Stimulated activated CD4-positive, alpha-beta T cell treated with anti-CD3 and anti-CD28 coated beads, TNF-alpha, amount 100 ng/mL, for 24 hours (primary cell): ENCODE data around the gene TMEM106C.
"Not testable (repeated sequence)": the region's sequence is repeated elsewhere in the genome, so short reads cannot be mapped to it uniquely, and the experiment has no call there.

Experiments used
- DNase-seq, 3 experiments: peaks; one replicate each; pipeline ENCODE4 v3.0.0-alpha.2; 2020; ENCODE audit warnings: low read depth in 3 of 3

The TMEM106C gene

GRCh38 chr12:47949441-47950341, 13.7 kb upstream of the TMEM106C start:
- peak in 1 of 3 experiments; percentile 55 for DNase-seq

- no peak for DNase-seq
These were observed 12.4 kb upstream of the TMEM106C start for GRCh38 chr12:47950856-47951468.

GRCh38 chr12:47954058-47954457, 9.3 kb upstream of the TMEM106C start:
- no peak for DNase-seq

- DNase-seq, result no peak
These were observed 8.8 kb upstream of the TMEM106C start for GRCh38 chr12:47954467-47955045.

- no peak for DNase-seq
These were observed 8.3 kb upstream of the TMEM106C start for GRCh38 chr12:47955059-47955458.

- not testable (repeated sequence) for DNase-seq
These were observed 5.7 kb upstream of the TMEM106C start for GRCh38 chr12:47957671-47958070.

- DNase-seq, result no peak
These were observed 1.2 kb upstream of the TMEM106C start for GRCh38 chr12:47962198-47962597.

GRCh38 chr12:47964106-47964728, 821 bp downstream of the TMEM106C start:
- no peak for DNase-seq

- DNase-seq, result no peak
These were observed 2.2 kb downstream of the TMEM106C start for GRCh38 chr12:47965581-47965980.

- no peak for DNase-seq
These were observed 4.3 kb downstream of the TMEM106C start for GRCh38 chr12:47967461-47968321.

- DNase-seq, result no peak
These were observed 6.4 kb downstream of the TMEM106C start for GRCh38 chr12:47969845-47970244.

- DNase-seq, result no peak
These were observed 7.4 kb downstream of the TMEM106C start for GRCh38 chr12:47970843-47971242.

- no peak for DNase-seq
These were observed 9.5 kb downstream of the TMEM106C start for GRCh38 chr12:47972895-47973294.

GRCh38 chr12:47973870-47974269, 10.5 kb downstream of the TMEM106C start:
- DNase-seq, result no peak

GRCh38 chr12:47975036-47975620, 11.7 kb downstream of the TMEM106C start:
- no peak for DNase-seq

GRCh38 chr12:47975816-47976215, 12.4 kb downstream of the TMEM106C start:
- no peak for DNase-seq

GRCh38 chr12:47977046-47977771, 13.8 kb downstream of the TMEM106C start:
- no peak for DNase-seq

GRCh38 chr12:47977772-47978597, 14.6 kb downstream of the TMEM106C start:
- no peak for DNase-seq

GRCh38 chr12:47978598-47978873, 15.1 kb downstream of the TMEM106C start:
- DNase-seq, result no peak

GRCh38 chr12:47979166-47979565, 15.8 kb downstream of the TMEM106C start:
- no peak for DNase-seq
